NCI-H187 treated with DMSO at 0.1 percent for 48 hours (cell line): ENCODE results near the gene ZDHHC7.
"Not testable (repeated sequence)": the region's sequence is repeated elsewhere in the genome, so short reads cannot be mapped to it uniquely, and the experiment has no call there.

Experiments used
- DNase-seq: peaks from one replicate; lab custom pipeline; 2025; lab: John Stamatoyannopoulos, UW

Gene ZDHHC7

GRCh38 chr16:85010931-85011845 lies at the start of gene ZDHHC7:
Gene ZDHHC7, minus strand, starts transcription at chr16:85011535. Its CDS starts 20,917 bp downstream, at chr16:84990618.
- no peak for DNase-seq

- no peak for DNase-seq
Observed at GRCh38 chr16:85058909-85059308, 47.6 kb upstream of the ZDHHC7 start.

GRCh38 chr16:85057948-85058347 lies 46.6 kb upstream of the ZDHHC7 start:
- peak; percentile 80 for DNase-seq

GRCh38 chr16:85057212-85057889 lies 46.0 kb upstream of the ZDHHC7 start:
- DNase-seq = no peak

GRCh38 chr16:85056211-85056748 lies 44.9 kb upstream of the ZDHHC7 start:
- DNase-seq = no peak

GRCh38 chr16:85055493-85056210 lies 44.3 kb upstream of the ZDHHC7 start:
- no peak for DNase-seq

- no peak for DNase-seq
Observed at GRCh38 chr16:85054948-85055492, 43.7 kb upstream of the ZDHHC7 start.

GRCh38 chr16:85054321-85054720 lies 43.0 kb upstream of the ZDHHC7 start:
- not testable (repeated sequence) for DNase-seq

GRCh38 chr16:85052536-85052935 lies 41.2 kb upstream of the ZDHHC7 start:
- DNase-seq = no peak

- no peak for DNase-seq
Observed at GRCh38 chr16:85051683-85052082, 40.3 kb upstream of the ZDHHC7 start.

- no peak for DNase-seq
Observed at GRCh38 chr16:85051067-85051581, 39.8 kb upstream of the ZDHHC7 start.

- no peak for DNase-seq
Observed at GRCh38 chr16:85049706-85050305, 38.5 kb upstream of the ZDHHC7 start.

GRCh38 chr16:85048921-85049562 lies 37.7 kb upstream of the ZDHHC7 start:
- DNase-seq = no peak

GRCh38 chr16:85047867-85048455 lies 36.6 kb upstream of the ZDHHC7 start:
- DNase-seq = no peak

- no peak for DNase-seq
Observed at GRCh38 chr16:85046931-85047866, 35.9 kb upstream of the ZDHHC7 start.

GRCh38 chr16:85046472-85046916 lies 35.2 kb upstream of the ZDHHC7 start:
- no peak for DNase-seq

- no peak for DNase-seq
Observed at GRCh38 chr16:85045641-85046471, 34.5 kb upstream of the ZDHHC7 start.

GRCh38 chr16:85045077-85045476 lies 33.7 kb upstream of the ZDHHC7 start:
- DNase-seq = no peak
